ENCODE data around the gene BIVM. TPM values are rescaled to one million over a fixed set of nuclear protein-coding genes. Genes with fewer than 3 reads are reported as not detected.
"Not testable (repeated sequence)": the region's sequence is repeated elsewhere in the genome, so short reads cannot be mapped to it uniquely, and the experiment has no call there.

The BIVM gene
- polyA plus RNA-seq, 1 of the 3 experiments (the other 2 are of a cell fraction) = 8.8 TPM

DNA sequence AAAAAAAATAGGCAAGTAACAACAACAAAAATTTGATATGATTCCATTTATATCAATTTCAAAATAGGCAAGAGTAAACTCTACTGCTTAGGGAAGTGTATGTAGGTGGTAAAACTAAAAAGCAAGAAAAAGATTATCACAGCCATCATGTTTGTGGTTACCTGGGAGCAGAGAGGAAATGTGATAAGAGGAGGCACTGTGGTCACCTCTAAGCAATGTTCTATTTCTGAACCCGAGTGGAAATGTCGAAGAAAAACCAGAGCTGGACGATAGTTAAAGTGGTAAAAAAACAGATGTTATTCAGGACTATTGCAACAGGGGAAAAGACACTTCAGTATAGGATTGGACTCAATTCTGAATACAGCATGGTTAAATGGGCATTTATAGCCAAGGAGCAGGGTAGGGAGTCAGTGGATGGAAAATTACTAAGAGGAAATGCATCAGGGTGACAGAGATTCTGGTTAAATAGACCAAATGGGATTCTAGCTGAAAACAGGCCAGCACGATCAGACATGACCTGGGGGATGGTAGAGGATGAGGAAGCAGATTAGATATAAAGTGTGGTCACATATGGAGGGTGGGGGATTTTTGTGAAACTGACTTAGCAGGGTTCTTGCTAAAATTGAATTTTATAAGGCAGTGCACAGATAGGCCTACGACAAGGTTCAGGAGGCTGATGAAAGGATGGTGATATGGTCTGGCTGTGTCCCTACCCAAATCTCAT is 19.3 kb upstream of the BIVM start:
- peaks cover 5% of the 10 kb centered on the region for H3F3A ChIP-seq (replicated peaks; ENCODE audit: insufficient read depth)
- no peak for TF ChIP-seq YY1 (IDR thresholded peaks at IDR 0.05; ENCODE audit: low read depth)
- TF ChIP-seq RCOR1 (IDR thresholded peaks at IDR 0.05; ENCODE audit: low read length) = no peak
- TF ChIP-seq GABPA (IDR thresholded peaks at IDR 0.05; ENCODE audit: low read depth) = no peak
- no peak for TF ChIP-seq NRF1 (IDR thresholded peaks at IDR 0.05; ENCODE audit: low read depth, low read length)
- TF ChIP-seq, protein P1, sequence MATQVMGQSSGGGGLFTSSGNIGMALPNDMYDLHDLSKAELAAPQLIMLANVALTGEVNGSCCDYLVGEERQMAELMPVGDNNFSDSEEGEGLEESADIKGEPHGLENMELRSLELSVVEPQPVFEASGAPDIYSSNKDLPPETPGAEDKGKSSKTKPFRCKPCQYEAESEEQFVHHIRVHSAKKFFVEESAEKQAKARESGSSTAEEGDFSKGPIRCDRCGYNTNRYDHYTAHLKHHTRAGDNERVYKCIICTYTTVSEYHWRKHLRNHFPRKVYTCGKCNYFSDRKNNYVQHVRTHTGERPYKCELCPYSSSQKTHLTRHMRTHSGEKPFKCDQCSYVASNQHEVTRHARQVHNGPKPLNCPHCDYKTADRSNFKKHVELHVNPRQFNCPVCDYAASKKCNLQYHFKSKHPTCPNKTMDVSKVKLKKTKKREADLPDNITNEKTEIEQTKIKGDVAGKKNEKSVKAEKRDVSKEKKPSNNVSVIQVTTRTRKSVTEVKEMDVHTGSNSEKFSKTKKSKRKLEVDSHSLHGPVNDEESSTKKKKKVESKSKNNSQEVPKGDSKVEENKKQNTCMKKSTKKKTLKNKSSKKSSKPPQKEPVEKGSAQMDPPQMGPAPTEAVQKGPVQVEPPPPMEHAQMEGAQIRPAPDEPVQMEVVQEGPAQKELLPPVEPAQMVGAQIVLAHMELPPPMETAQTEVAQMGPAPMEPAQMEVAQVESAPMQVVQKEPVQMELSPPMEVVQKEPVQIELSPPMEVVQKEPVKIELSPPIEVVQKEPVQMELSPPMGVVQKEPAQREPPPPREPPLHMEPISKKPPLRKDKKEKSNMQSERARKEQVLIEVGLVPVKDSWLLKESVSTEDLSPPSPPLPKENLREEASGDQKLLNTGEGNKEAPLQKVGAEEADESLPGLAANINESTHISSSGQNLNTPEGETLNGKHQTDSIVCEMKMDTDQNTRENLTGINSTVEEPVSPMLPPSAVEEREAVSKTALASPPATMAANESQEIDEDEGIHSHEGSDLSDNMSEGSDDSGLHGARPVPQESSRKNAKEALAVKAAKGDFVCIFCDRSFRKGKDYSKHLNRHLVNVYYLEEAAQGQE (IDR thresholded peaks at IDR 0.05; ENCODE audit: low read depth, low read length) = no peak
- TF ChIP-seq FOSL2 (IDR thresholded peaks at IDR 0.05; ENCODE audit: borderline replicate concordance, low read depth) = no peak
- no peak for TF ChIP-seq TCF12 (IDR thresholded peaks at IDR 0.05)
- TF ChIP-seq, protein P2, sequence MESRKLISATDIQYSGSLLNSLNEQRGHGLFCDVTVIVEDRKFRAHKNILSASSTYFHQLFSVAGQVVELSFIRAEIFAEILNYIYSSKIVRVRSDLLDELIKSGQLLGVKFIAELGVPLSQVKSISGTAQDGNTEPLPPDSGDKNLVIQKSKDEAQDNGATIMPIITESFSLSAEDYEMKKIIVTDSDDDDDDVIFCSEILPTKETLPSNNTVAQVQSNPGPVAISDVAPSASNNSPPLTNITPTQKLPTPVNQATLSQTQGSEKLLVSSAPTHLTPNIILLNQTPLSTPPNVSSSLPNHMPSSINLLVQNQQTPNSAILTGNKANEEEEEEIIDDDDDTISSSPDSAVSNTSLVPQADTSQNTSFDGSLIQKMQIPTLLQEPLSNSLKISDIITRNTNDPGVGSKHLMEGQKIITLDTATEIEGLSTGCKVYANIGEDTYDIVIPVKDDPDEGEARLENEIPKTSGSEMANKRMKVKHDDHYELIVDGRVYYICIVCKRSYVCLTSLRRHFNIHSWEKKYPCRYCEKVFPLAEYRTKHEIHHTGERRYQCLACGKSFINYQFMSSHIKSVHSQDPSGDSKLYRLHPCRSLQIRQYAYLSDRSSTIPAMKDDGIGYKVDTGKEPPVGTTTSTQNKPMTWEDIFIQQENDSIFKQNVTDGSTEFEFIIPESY (IDR thresholded peaks at IDR 0.05; ENCODE audit: borderline replicate concordance, low read depth) = no peak
- TF ChIP-seq CTCF (IDR thresholded peaks at IDR 0.05) = no peak
- TF ChIP-seq, protein P3, sequence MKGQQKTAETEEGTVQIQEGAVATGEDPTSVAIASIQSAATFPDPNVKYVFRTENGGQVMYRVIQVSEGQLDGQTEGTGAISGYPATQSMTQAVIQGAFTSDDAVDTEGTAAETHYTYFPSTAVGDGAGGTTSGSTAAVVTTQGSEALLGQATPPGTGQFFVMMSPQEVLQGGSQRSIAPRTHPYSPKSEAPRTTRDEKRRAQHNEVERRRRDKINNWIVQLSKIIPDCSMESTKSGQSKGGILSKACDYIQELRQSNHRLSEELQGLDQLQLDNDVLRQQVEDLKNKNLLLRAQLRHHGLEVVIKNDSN (IDR thresholded peaks at IDR 0.05; ENCODE audit: borderline replicate concordance, low read depth) = no peak
- no peak for TF ChIP-seq GATA2 (CRISPR knock-in tag; IDR thresholded peaks at IDR 0.05)
- no peak for TF ChIP-seq JUND (IDR thresholded peaks at IDR 0.05)
- TF ChIP-seq, protein P4, sequence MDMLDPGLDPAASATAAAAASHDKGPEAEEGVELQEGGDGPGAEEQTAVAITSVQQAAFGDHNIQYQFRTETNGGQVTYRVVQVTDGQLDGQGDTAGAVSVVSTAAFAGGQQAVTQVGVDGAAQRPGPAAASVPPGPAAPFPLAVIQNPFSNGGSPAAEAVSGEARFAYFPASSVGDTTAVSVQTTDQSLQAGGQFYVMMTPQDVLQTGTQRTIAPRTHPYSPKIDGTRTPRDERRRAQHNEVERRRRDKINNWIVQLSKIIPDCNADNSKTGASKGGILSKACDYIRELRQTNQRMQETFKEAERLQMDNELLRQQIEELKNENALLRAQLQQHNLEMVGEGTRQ (IDR thresholded peaks at IDR 0.05; ENCODE audit: borderline replicate concordance, low read depth, low read length) = no peak
- no peak for TF ChIP-seq FOXJ3 (CRISPR knock-in tag; IDR thresholded peaks at IDR 0.05)
- TF ChIP-seq TEAD4 (IDR thresholded peaks at IDR 0.05; ENCODE audit: borderline replicate concordance, insufficient read depth) = no peak
- no peak for TF ChIP-seq SMC3 (IDR thresholded peaks at IDR 0.05; ENCODE audit: low read depth, low read length)
- no peak overlapping the region for H3K4me3 ChIP-seq (ENCODE audit: low read depth in 2 of 2, low read length in 1 of 2)
- H3K4me2 ChIP-seq = no peak overlapping the region
- no peak overlapping the region for H3K27ac ChIP-seq (ENCODE audit: low read depth in 2 of 2, low read length in 1 of 2)
- no peaks in the 10 kb centered on the region for H3K9me2 ChIP-seq
- ChIA-PET POLR2A (no interaction called here), CTCF (no interaction called here)
- DNase-seq = peak; percentile 5
- WGBS (ENCODE audit: low lambda C conversion rate) = 89% methylated on average over 5 of the region's 5 CpGs
- no peak overlapping the region for H3K9ac ChIP-seq
- H3K9me3 ChIP-seq = no peaks in the 10 kb centered on the region
- H3K4me1 ChIP-seq (ENCODE audit: control insufficient read depth in 1 of 2, insufficient read depth in 2 of 2, low read depth in 1 of 2, low read length in 1 of 2) = no peaks in the 10 kb centered on the region
- H3K27me3 ChIP-seq (ENCODE audit: insufficient read depth) = no peaks in the 10 kb centered on the region
- no peak overlapping the region for H2AFZ ChIP-seq (ENCODE audit: low read depth)
- H3K36me3 ChIP-seq (replicated peaks in 1 of 2; ENCODE audit: control insufficient read depth in 1 of 2, insufficient read depth in 2 of 2, low read length in 1 of 2) = peaks cover 0 to 6% of the 10 kb centered on the region in 2 experiments
- no peaks in the 10 kb centered on the region for H3K79me2 ChIP-seq (ENCODE audit: insufficient read depth)
- no peaks in the 10 kb centered on the region for H4K20me1 ChIP-seq (ENCODE audit: insufficient read depth)

GRCh38 chr13:102780656-102781055 is 18.3 kb upstream of the BIVM start:
- H3F3A ChIP-seq (replicated peaks; ENCODE audit: insufficient read depth); H3K9me2 ChIP-seq; H3K9me3 ChIP-seq; CTCF ChIA-PET; H3K4me1 ChIP-seq (ENCODE audit: control insufficient read depth in 1 of 2, insufficient read depth in 2 of 2, low read depth in 1 of 2, low read length in 1 of 2); H2AFZ ChIP-seq (ENCODE audit: low read depth); DNase-seq; H3K79me2 ChIP-seq (ENCODE audit: insufficient read depth); H3K27me3 ChIP-seq (ENCODE audit: insufficient read depth); H3K4me3 ChIP-seq (ENCODE audit: low read depth in 2 of 2, low read length in 1 of 2); H3K27ac ChIP-seq (ENCODE audit: low read depth in 2 of 2, low read length in 1 of 2); H4K20me1 ChIP-seq (ENCODE audit: insufficient read depth); H3K4me2 ChIP-seq; POLR2A ChIA-PET; H3K9ac ChIP-seq: not testable (repeated sequence)
- 84% methylated on average over 4 of the region's 4 CpGs for whole genome bisulfite sequencing (ENCODE audit: low lambda C conversion rate)
- H3K36me3 ChIP-seq (replicated peaks in 1 of 2; ENCODE audit: control insufficient read depth in 1 of 2, insufficient read depth in 2 of 2, low read length in 1 of 2) = peaks cover 0 to 11% of the 10 kb centered on the region in 2 experiments

Data from SK-N-SH (cell line).